T-cell (primary cell): ENCODE results near the gene TCAP. TPM values are rescaled to one million over a fixed set of nuclear protein-coding genes. Genes with fewer than 3 reads are reported as not detected.

Source experiments
- ATAC-seq, 4 experiments: fragments of 200-7000 bp in 3 of 4; fragments of 150-1000 bp in 1 of 4; cut with Tn5 transposase; replicated peaks in 1 of 4; 1 replicate in 3 of 4; 2 replicates in 1 of 4; pipeline ENCODE4 v1.10.0; 2021; ENCODE audit warnings: moderate library complexity in 3 of 4, mild to moderate bottlenecking in 2 of 4, moderate number of reproducible peaks in 1 of 4
- CTCF ChIA-PET, 2 donors: fragments of 300-600 bp; sonication (Branson Sonifier 250); formaldehyde crosslinking; loops; one replicate each; lab custom pipeline; 2022; ENCODE audit warnings: antibody characterized with exemption in 2 of 2; lab: Charles Lee
- POLR2A ChIA-PET, 2 donors: fragments of 300-600 bp; sonication (Branson Sonifier 250); formaldehyde crosslinking; loops; one replicate each; lab custom pipeline; 2022; ENCODE audit warnings: antibody characterized with exemption in 2 of 2; lab: Charles Lee
- DNase-seq, 35 experiments: peaks; one replicate each; pipeline versions ENCODE4 v3.0.0 to v3.0.0-alpha.2; 2013 to 2023
- H3K27ac ChIP-seq: one replicate; pipeline ENCODE4 v1.5.1; 2013; ENCODE audit warnings: low read length
- H3K27me3 ChIP-seq, 2 experiments: replicated peaks in 1 of 2; 1 replicate in 1 of 2; 2 replicates in 1 of 2; pipeline versions ENCODE4 v1.6.1 to v1.7.0; 2013; ENCODE audit warnings: low read length in 1 of 2, mixed read lengths in 1 of 2; ENCODE audit not compliant: control insufficient read depth in 2 of 2, insufficient read depth in 2 of 2; ENCODE audit errors: extremely low read depth in 1 of 2
- H3K36me3 ChIP-seq, 2 donors: 1 replicate in 1 of 2; 2 replicates in 1 of 2; pipeline versions ENCODE4 v1.6.1 to v1.7.0; 2013; ENCODE audit warnings: low read length in 1 of 2; ENCODE audit not compliant: control insufficient read depth in 2 of 2, insufficient read depth in 1 of 2; ENCODE audit errors: extremely low read depth in 1 of 2
- H3K4me1 ChIP-seq, 2 experiments: 1 replicate in 1 of 2; 2 replicates in 1 of 2; pipeline versions ENCODE4 v1.6.1 to v1.7.0; 2013; ENCODE audit warnings: low read length in 2 of 2, mixed read lengths in 1 of 2; ENCODE audit not compliant: insufficient read depth in 2 of 2, control insufficient read depth in 1 of 2; ENCODE audit errors: extremely low read depth in 1 of 2
- H3K4me3 ChIP-seq, 2 donors: 1 replicate in 1 of 2; 2 replicates in 1 of 2; pipeline versions ENCODE4 v1.5.1 to v1.7.0; 2013; ENCODE audit warnings: mild to moderate bottlenecking in 2 of 2, low read length in 1 of 2, moderate library complexity in 1 of 2; ENCODE audit not compliant: control insufficient read depth in 1 of 2; ENCODE audit errors: extremely low read depth in 1 of 2
- H3K9me3 ChIP-seq: 2 replicates; pipeline ENCODE4 v1.7.0; 2013
- H3K27ac Mint-ChIP-seq, 2 donors: one replicate each; pipeline ENCODE4 v1.8.0; 2020 to 2021; ENCODE audit warnings: mild to moderate bottlenecking in 2 of 2, mixed read lengths in 2 of 2
- H3K27me3 Mint-ChIP-seq, 2 donors: one replicate each; pipeline ENCODE4 v1.8.0; 2021 to 2022; ENCODE audit warnings: mixed read lengths in 2 of 2
- H3K36me3 Mint-ChIP-seq: one replicate; pipeline ENCODE4 v1.8.0; 2021; ENCODE audit warnings: mixed read lengths
- H3K4me1 Mint-ChIP-seq, 3 donors: one replicate each; pipeline ENCODE4 v1.8.0; 2020 to 2022; ENCODE audit warnings: mixed read lengths in 3 of 3, mild to moderate bottlenecking in 1 of 3
- H3K4me3 Mint-ChIP-seq, 3 donors: one replicate each; pipeline ENCODE4 v1.8.0; 2020 to 2022; ENCODE audit warnings: mild to moderate bottlenecking in 3 of 3, mixed read lengths in 3 of 3, moderate library complexity in 3 of 3
- H3K9me3 Mint-ChIP-seq, 3 donors: one replicate each; pipeline ENCODE4 v1.8.0; 2020 to 2022; ENCODE audit warnings: mixed read lengths in 3 of 3
- WGBS: methylation state at CpG from one replicate; pipeline ENCODE4 v1.1.5; 2013; ENCODE audit warnings: missing lambda C conversion rate; ENCODE audit not compliant: insufficient coverage; 5-methylcytosine and 5-hydroxymethylcytosine counted together
- total RNA-seq, 35 experiments: library from RNA in 6 of 35; stranded (reverse) in 6 of 35; fragments of 120-200 nt in 1 of 35; gene quantifications; one replicate each; pipeline versions ENCODE4 v1.2.1 to v1.2.4 and lab custom pipeline; 2013 to 2026

Gene TCAP
- total RNA-seq, 5 donors from 2014 or later (not counting 1 experiment from before 2014, with no cell fraction given), result 2.2 to 7.8 (median 6.6) TPM

DNA sequence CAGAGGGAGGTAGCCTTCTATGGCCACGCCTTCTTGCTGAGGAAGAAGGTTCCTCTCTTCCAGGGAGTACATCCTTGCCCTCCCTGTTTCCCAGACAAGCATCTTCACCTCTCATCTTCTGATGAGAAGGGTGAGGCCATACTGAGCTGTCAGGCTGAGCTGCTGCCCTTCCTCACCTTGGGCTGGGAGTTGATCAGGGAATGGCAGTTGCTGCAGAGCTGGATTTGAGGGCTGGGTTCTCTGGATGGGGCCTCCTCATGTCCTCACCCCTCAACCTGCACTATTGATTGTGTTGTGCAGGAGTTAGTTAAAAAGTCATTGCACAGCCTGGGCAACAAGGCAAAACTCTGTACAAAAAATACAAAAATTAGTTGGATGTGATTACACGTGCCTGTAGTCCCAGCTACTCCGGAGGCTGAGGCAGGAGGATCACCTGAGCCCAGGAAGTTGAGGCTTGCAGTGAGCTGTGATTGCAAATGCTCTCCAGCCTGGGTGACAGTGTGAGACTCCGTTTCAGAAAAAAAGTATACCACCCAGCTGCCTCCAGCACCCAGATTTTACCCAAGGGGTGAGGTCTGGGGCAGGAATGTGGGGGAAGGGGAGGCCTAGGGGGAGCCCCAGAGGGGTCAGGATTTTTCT is 36.8 kb downstream of the TCAP start:
- no peaks in the 10 kb centered on the region for H3K9me3 ChIP-seq
- ChIA-PET POLR2A (no interaction called here), CTCF (no interaction called here)
- peaks cover 28 to 36% of the 10 kb centered on the region in 2 donors for H3K27me3 Mint-ChIP-seq
- no peak overlapping the region for H3K27ac ChIP-seq
- H3K27ac Mint-ChIP-seq, result no peak overlapping the region
- DNase-seq, result no peak
- H3K4me3 ChIP-seq, result no peak overlapping the region
- no peak overlapping the region for H3K4me3 Mint-ChIP-seq
- peaks cover 0 to 2% of the 10 kb centered on the region in 2 donors for H3K36me3 ChIP-seq
- peaks cover 13 to 24% (median 16%) of the 10 kb centered on the region in 3 donors for H3K4me1 Mint-ChIP-seq
- H3K4me1 ChIP-seq, result peaks cover 4 to 20% of the 10 kb centered on the region in 2 experiments
- no peak for ATAC-seq
- no CpG with 5 or more reads among the region's 4 CpGs for WGBS
- peaks cover 4 to 39% of the 10 kb centered on the region in 2 experiments for H3K27me3 ChIP-seq
- peaks cover 6% of the 10 kb centered on the region for H3K36me3 Mint-ChIP-seq
- H3K9me3 Mint-ChIP-seq, result no peaks in the 10 kb centered on the region

GRCh38 chr17:39702901-39703893 is 38.0 kb downstream of the TCAP start:
- no peak overlapping the region for H3K4me3 ChIP-seq
- peaks cover 0 to 2% of the 10 kb centered on the region in 2 donors for H3K36me3 ChIP-seq
- Mint-ChIP-seq H3K9me3 (no peaks in the 10 kb centered on the region), H3K4me1 (peaks cover 21 to 37% (median 24%) of the 10 kb centered on the region in 3 donors), H3K36me3 (no peaks in the 10 kb centered on the region), H3K27ac (no peak overlapping the region), H3K4me3 (no peak overlapping the region), H3K27me3 (peaks cover 23 to 36% of the 10 kb centered on the region in 2 donors)
- peaks cover 9 to 33% of the 10 kb centered on the region in 2 experiments for H3K4me1 ChIP-seq
- ChIA-PET CTCF (no interaction called here), POLR2A (interaction anchor here in 1 of 2 donors (0.6 kb wide), 1 partner anchor 11 kb away, joined by 3 read pairs; no protein-coding TSS in a partner anchor)
- ATAC-seq (no peak), DNase-seq (no peak)
- H3K9me3 ChIP-seq, result no peaks in the 10 kb centered on the region
- WGBS, result 71% methylated on average over 2 of the region's 12 CpGs
- no peak overlapping the region for H3K27ac ChIP-seq
- H3K27me3 ChIP-seq, result peaks cover 4 to 39% of the 10 kb centered on the region in 2 experiments

DNA sequence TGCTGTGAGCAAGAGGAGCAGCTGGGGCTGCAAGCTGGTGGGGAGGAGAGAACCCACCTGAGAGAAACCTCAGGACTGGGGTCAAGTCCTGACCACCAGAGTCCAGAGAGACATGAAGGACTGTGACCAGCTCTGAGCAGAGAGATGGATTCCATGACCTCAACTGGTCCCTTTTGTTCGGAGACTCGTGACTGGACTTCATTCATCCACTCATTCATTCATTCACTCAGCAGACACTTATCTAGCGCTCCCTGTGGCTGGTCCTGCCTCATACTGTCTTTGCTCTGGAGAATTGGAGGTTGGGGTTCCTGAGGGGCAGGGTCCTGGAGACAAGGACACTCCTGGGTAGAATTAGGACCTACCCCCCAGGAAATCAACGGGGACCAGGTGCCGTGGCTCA is 38.8 kb downstream of the TCAP start:
- no peak for ATAC-seq
- CTCF ChIA-PET, result no interaction called here
- POLR2A ChIA-PET, result interaction anchor here in 1 of 2 donors (0.6 kb wide), 1 partner anchor 11 kb away, joined by 3 read pairs; no protein-coding TSS in a partner anchor

GRCh38 chr17:39704821-39705551 is 39.8 kb downstream of the TCAP start:
- peaks cover 4 to 26% of the 10 kb centered on the region in 2 experiments for H3K27me3 ChIP-seq
- no peak overlapping the region for H3K4me3 ChIP-seq
- DNase-seq (no peak), ATAC-seq (no peak)
- Mint-ChIP-seq H3K9me3 (no peaks in the 10 kb centered on the region), H3K27me3 (peaks cover 10 to 21% of the 10 kb centered on the region in 2 donors), H3K27ac (no peak overlapping the region), H3K4me1 (peaks cover 19 to 43% (median 25%) of the 10 kb centered on the region in 3 donors), H3K36me3 (no peaks in the 10 kb centered on the region), H3K4me3 (no peak overlapping the region)
- 90% methylated on average over 8 of the region's 11 CpGs for WGBS
- CTCF ChIA-PET, result no interaction called here
- no peak overlapping the region for H3K27ac ChIP-seq
- H3K9me3 ChIP-seq, result no peaks in the 10 kb centered on the region
- H3K36me3 ChIP-seq, result peaks cover 0 to 2% of the 10 kb centered on the region in 2 donors
- POLR2A ChIA-PET, result interaction anchor here in 1 of 2 donors (0.7 kb wide), 1 partner anchor 74 kb away, joined by 3 read pairs; no protein-coding TSS in a partner anchor
- H3K4me1 ChIP-seq, result peaks cover 9 to 50% of the 10 kb centered on the region in 2 experiments

More for the DNA sequence above, 38.8 kb downstream of the TCAP start:
- Mint-ChIP-seq H3K4me3 (no peak overlapping the region), H3K4me1 (peaks cover 21 to 42% (median 24%) of the 10 kb centered on the region in 3 donors), H3K36me3 (no peaks in the 10 kb centered on the region), H3K9me3 (no peaks in the 10 kb centered on the region), H3K27ac (no peak overlapping the region), H3K27me3 (peaks cover 21 to 31% of the 10 kb centered on the region in 2 donors)
- no peaks in the 10 kb centered on the region for H3K9me3 ChIP-seq
- 80% methylated on average over 2 of the region's 5 CpGs for WGBS
- peaks cover 9 to 40% of the 10 kb centered on the region in 2 experiments for H3K4me1 ChIP-seq
- H3K27ac ChIP-seq, result no peak overlapping the region
- peaks cover 0 to 2% of the 10 kb centered on the region in 2 donors for H3K36me3 ChIP-seq
- H3K27me3 ChIP-seq, result peaks cover 4 to 36% of the 10 kb centered on the region in 2 experiments
- no peak overlapping the region for H3K4me3 ChIP-seq
- DNase-seq, result no peak

DNA sequence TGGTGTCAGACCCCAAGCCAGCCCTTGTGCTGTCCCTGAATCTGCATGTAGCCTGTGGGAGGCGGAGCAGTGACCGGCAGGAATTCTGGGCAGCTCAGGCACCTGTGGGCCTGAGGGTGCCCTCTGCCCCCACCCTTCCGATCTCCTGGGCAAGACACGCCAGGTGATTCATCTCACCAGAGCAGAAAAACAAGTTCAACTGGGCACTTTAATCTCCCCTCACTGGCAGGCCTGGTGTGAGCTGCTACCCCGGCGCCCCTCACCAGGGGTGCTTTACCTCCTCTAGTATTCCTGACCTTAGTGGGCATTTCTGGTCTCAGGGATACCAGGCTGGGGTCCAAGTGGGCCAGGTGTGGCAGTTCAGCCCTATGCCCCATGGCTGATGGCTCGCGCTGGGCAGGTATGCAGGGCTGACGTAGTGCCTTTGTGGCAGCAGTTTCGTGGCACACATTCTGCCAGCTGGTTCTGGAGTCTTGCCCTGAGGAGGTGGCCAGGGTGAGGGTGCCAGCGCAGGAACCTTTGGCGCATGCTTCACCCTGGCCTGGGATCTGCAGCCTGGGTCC is 40.7 kb downstream of the TCAP start:
- Histone ChIP-seq H3K27ac (no peak overlapping the region), H3K4me1 (peaks cover 9 to 46% of the 10 kb centered on the region in 2 experiments), H3K36me3 (peaks cover 0 to 2% of the 10 kb centered on the region in 2 donors), H3K27me3 (peaks cover 4 to 18% of the 10 kb centered on the region in 2 experiments), H3K4me3 (no peak overlapping the region), H3K9me3 (no peaks in the 10 kb centered on the region)
- H3K9me3 Mint-ChIP-seq, result no peaks in the 10 kb centered on the region
- 93% methylated on average over 12 of the region's 12 CpGs for WGBS
- no peaks in the 10 kb centered on the region for H3K36me3 Mint-ChIP-seq
- H3K27me3 Mint-ChIP-seq, result peaks cover 9 to 17% of the 10 kb centered on the region in 2 donors
- ChIA-PET CTCF (no interaction called here), POLR2A (no interaction called here)
- no peak for ATAC-seq
- no peak overlapping the region for H3K4me3 Mint-ChIP-seq
- peaks cover 18 to 42% (median 25%) of the 10 kb centered on the region in 3 donors for H3K4me1 Mint-ChIP-seq
- no peak for DNase-seq
- no peak overlapping the region for H3K27ac Mint-ChIP-seq
